T-helper 9 cell (primary cell): ENCODE results near the gene PDRG1.

Experiments
- DNase-seq: peaks from one replicate; pipeline ENCODE4 v3.0.0-alpha.2; 2020
- total RNA-seq, 2 donors: gene quantifications; one replicate each; lab custom pipeline; 2026; lab: John Stamatoyannopoulos, UW

PDRG1 gene
- total RNA-seq = 11.8 to 22.2 reads per million in 2 donors

GRCh38 chr20:31951530-31952453 lies at the start of gene PDRG1:
TSS of gene PDRG1 (minus strand) at chr20:31952046. CDS start at chr20:31951961, 85 bp downstream.
- DNase-seq = peak; percentile 97

GRCh38 chr20:31998246-31998645 lies 46.4 kb upstream of the PDRG1 start:
- no peak for DNase-seq

DNA sequence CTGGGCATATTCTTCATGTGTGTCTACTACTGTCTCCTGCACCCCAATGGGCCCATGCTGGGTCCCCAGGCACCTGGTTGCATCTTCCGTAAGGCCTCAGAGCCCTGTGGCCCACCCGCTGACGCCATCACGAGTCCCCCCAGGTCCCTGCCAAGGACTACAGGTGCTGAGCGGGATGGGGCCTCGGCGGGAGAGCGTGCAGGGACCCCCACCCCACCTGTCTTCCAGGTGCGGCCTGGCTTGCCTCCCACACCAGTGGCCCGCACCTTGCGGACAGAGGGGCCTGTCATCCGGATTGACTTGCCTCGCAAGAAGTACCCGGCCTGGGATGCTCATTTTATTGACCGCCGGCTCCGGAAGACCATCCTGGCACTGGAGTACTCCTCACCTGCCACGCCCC lies 45.1 kb upstream of the PDRG1 start:
- no peak for DNase-seq

DNA sequence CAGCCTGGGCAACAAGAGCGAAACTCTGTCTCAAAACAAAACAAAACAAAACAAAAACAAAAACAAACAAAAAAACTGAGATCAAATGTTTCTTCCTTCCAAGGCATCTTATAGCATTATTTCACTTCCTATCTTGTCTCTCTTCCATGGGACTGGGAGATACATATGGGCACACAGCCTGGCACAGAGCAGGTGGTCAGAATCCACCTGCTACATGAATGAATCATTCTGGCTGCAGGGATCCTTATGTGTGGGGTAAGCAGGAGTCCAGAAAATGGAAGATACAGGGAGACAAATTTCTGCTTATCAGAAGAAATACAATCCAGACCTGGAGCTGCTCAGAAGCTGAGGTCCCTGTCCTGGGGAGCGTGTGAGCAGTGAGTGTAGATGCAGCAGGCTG lies 40.2 kb upstream of the PDRG1 start:
- no peak for DNase-seq

GRCh38 chr20:31991339-31991705 lies 39.5 kb upstream of the PDRG1 start:
- DNase-seq = no peak

GRCh38 chr20:31990641-31991338 lies 38.9 kb upstream of the PDRG1 start:
- DNase-seq = no peak

DNA sequence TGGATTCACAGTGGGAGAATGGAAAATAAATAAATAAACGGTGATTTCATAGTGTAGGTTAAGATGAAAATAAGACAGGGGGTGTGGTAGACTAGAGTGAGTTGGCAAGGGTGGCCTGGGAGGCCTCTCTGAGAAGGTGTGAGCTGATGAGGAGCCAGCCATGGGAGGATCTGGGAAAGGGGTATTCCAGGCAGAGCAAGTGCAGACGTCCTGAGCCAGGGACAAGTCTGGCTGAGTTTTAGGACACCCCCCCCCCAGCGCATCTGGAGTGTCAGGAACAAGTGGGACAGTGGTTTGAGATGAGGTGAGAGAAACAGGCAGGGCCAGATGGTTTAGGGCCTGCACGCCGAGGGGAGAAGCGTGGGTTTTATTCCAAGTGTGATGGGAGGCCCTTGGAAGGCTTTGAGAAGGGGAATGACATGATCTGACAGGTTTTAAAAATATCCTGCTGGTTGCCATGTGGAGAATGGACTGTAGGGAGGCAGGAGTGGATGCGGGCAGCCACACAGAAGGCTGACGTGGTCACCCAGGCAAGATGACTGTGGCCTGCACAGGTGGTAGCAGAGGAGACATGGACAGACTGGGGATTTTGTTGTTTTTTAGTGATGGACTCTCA lies 37.3 kb upstream of the PDRG1 start:
- no peak for DNase-seq

GRCh38 chr20:31988430-31989015 lies 36.7 kb upstream of the PDRG1 start:
- no peak for DNase-seq

GRCh38 chr20:31987744-31988143 lies 35.9 kb upstream of the PDRG1 start:
- DNase-seq = no peak

GRCh38 chr20:31984981-31985471 lies 33.2 kb upstream of the PDRG1 start:
- DNase-seq = no peak

GRCh38 chr20:31981784-31982183 lies 29.9 kb upstream of the PDRG1 start:
- DNase-seq = no peak

- no peak for DNase-seq
Measured at GRCh38 chr20:31979713-31980426, 28.0 kb upstream of the PDRG1 start.

- DNase-seq = no peak
Measured at GRCh38 chr20:31977080-31977479, 25.2 kb upstream of the PDRG1 start.

GRCh38 chr20:31975874-31976273 lies 24.0 kb upstream of the PDRG1 start:
- no peak for DNase-seq

- no peak for DNase-seq
Measured at GRCh38 chr20:31974951-31975487, 23.2 kb upstream of the PDRG1 start.

- DNase-seq = no peak
Measured at GRCh38 chr20:31974296-31974695, 22.4 kb upstream of the PDRG1 start.

DNA sequence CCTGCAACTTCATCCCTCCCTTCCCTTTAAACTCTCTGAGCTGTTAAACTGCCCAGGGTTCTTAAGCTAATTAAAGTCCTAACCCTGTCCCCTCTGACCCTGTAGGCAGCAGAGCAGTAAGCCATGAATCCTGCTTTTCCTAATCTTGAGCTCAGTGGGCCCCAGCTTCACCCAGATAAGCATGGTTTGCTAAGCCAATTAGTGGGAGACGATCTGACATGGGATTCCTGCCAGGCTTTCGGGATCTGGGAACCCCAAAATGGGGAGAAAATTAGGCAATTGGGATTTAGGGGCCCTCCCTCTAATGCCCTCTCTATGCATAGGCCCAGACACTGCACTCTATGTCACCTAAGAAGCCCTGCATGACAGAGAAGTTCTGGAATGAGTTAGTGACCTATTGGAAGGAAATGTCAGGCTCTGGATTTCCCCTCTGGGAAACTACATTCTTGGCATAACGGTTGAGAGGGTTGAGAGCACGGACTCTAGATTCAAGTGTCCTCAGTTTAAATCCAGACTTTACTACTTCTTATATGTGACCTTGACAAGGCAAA lies 20.7 kb upstream of the PDRG1 start:
- DNase-seq = no peak

DNA sequence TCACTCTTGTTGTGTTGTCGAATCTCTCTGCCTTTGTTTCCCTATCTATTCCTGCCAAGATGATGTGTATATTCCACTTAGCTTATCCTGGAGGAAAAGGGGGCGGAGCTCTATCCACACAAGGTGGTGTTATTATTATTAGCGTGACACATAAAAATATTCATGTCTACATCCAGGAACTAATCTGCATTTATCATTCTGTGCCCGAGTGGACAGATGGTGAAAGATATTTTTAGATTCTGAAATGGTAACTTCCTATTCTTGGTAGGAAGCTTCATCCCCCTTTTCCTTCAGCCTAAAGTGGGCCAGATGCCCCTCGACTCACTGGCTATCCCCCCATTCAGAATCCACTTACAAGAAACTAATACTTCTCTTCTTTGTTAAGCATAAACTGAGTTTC lies 18.1 kb upstream of the PDRG1 start:
- no peak for DNase-seq

DNA sequence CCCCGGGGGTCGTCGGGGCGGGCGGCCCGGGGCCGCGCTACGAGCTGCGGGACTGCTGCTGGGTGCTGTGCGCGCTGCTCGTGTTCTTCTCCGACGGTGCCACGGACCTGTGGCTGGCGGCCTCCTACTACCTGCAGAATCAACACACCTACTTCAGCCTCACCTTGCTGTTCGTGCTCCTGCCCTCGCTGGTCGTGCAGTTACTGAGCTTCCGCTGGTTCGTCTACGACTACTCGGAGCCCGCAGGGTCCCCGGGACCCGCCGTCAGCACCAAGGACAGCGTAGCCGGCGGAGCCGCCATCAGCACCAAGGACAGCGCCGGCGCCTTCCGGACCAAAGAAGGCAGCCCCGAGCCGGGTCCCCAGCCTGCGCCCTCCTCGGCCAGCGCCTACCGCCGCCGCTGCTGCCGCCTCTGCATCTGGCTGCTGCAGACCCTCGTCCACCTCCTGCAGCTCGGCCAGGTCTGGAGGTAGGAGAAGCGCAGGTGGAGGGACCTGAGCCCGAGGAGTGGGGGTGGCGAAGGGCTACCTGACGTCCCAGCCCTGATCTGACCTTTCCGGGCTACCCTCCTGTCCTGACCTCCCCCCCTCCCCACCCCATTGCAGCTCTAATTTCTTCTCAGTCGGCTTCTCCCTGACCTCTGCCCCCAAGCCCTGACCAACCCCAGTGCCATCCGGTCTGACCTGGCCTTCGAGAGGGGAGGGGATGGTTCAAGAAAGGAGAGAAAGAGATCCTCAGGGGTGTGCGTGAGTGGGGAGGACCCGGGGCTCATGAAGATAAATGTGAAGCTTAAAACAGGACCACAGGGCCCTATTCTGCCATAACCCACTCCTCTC lies 16.7 kb upstream of the PDRG1 start:
- peak; percentile 85 for DNase-seq

DNA sequence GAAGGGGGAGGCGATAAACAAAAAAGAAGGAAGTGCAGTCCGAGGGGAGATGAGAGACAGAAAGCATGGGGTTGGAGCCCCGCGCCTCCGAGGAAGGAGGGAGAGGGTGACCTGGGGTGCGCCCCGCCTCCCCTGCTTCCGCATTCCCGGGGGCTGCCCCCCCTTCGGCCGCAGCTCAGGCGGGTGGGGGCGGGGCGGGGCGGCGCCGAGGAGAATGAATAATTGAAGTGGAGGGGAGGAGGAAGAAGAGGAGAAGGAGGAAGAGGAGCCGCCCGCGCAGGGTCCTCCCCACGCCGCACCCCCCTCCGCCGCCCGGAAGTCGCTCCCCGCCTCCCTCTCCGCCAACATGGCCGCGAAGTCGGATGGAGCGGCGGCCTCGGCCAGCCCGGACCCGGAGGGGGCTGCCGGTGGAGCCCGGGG lies 16.0 kb upstream of the PDRG1 start, which contains the start of gene XKR7:
Gene XKR7 (plus strand): TSS at position 322 of the 420 bp plus-strand sequence. CDS start 25 bp downstream, at position 347.
- no peak for DNase-seq
